Measurements from ENCODE around the gene TRPV4. TPM values are rescaled to one million over a fixed set of nuclear protein-coding genes. Genes with fewer than 3 reads are reported as not detected.

The TRPV4 gene
- total and polyA plus RNA-seq, 7 donors: 0.03 to 0.11 (median 0.07) TPM; not detected in 1

DNA sequence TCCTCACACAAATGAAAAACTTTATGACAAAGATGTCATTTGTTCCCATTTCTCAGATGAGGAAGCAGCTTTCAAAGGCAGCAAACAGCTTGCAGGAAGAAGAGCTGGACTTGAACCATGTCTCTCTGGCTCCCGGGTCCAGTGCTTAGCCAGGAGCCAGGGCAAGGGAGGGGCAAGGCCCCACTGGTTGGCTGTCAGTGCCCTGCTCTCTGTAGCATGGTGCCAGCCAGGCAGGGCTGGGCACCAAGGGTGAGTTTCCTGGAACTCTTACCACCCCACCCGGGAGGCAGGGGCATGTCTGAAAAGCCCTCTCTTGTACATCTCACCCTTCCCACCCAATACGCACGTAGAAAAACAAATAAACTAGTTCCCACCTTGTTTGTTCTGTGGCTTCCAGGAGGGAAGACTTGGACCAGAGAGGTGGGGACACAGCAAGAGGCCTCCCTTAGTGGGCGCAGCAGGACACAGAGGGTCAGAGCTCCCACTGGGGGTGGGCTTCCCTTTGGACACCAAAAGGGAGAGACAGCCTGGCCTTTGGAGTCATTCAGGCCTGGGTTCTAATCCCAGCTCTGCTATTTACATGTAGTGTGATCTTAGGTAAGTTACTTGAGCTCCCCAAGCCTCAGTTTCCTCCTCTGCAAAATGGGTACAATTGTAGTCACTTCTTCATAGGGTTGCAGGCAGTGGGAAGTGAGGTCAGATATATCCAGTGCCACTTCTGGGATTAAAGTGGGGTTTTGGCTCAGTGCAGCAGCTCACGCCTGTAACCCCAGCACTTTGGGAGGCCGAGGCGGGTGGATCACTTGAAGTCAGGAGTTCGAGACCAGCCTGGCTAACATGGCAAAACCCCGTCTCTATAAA is 17.2 kb downstream of the TRPV4 start:
- no peaks in the 10 kb centered on the region for H3K36me3 ChIP-seq (ENCODE audit: insufficient read depth in 1 of 2, low read depth in 1 of 2)
- intact Hi-C loops (cut with DNase I): no loop called here
- TF ChIP-seq, protein P1, sequence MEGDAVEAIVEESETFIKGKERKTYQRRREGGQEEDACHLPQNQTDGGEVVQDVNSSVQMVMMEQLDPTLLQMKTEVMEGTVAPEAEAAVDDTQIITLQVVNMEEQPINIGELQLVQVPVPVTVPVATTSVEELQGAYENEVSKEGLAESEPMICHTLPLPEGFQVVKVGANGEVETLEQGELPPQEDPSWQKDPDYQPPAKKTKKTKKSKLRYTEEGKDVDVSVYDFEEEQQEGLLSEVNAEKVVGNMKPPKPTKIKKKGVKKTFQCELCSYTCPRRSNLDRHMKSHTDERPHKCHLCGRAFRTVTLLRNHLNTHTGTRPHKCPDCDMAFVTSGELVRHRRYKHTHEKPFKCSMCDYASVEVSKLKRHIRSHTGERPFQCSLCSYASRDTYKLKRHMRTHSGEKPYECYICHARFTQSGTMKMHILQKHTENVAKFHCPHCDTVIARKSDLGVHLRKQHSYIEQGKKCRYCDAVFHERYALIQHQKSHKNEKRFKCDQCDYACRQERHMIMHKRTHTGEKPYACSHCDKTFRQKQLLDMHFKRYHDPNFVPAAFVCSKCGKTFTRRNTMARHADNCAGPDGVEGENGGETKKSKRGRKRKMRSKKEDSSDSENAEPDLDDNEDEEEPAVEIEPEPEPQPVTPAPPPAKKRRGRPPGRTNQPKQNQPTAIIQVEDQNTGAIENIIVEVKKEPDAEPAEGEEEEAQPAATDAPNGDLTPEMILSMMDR (IDR thresholded peaks at IDR 0.05): no peak
- peaks cover 0 to 23% (median 0%) of the 10 kb centered on the region in 3 donors for H3K27me3 ChIP-seq (ENCODE audit: insufficient read depth in 3 of 3, low read length in 2 of 3)
- DNase-seq: no peak
- ATAC-seq: no peak
- H3K4me1 ChIP-seq: no peaks in the 10 kb centered on the region
- H3K27ac ChIP-seq: no peak overlapping the region
- no peaks in the 10 kb centered on the region for H3K9me3 ChIP-seq
- H3K4me3 ChIP-seq: no peak overlapping the region
- WGBS, 3 donors: 73 to 82% (median 75%) methylated on average over 10 of the region's 10 CpGs

DNA sequence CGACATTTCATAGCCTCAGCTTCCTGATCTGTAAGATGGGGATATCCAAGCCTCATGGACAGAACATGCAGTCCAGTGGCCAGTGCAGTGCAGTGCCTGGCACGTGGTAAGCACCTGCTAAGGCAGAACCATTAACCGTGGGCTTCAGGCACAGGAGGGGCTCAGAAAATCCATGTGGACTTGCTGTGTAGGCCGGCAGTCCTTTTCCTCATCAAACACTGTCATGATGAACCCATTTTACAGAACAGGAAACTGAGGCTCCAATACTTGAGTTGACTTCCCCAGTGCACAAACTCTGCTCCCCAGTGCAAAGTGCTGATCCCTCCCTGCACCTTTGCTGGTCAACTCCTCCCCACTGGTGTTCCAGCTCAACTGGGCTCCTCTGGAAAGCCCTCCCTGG is 18.0 kb downstream of the TRPV4 start:
- no peak for DNase-seq
- peaks cover 0 to 23% (median 0%) of the 10 kb centered on the region in 3 donors for H3K27me3 ChIP-seq (ENCODE audit: insufficient read depth in 3 of 3, low read length in 2 of 3)

DNA sequence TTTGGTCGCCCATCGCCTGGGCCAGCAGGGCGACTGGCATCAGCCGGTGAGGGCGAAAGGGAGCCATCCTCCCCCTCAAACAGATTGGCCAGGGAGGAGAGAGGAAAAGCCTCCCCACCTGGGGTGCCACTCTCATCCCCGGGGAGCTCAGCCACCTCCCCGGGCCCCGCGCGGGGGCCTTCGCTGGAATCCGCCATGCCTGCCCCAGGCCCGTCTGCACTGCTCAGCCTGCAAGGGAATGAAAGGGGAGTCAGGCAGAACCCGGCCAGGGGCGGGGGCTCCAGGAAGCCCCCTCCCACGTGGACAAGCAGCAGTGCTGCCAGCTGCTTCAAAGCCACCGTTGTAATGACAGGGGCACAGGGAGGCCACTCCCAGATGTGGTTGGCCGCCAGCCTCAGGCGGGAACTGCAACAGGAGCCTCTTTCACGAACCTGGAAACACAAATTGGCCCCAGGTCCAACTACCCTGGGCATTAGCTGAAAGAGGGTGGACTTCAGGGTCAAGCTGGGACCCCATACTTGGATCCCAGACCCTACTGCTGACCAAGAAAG is 18.5 kb downstream of the TRPV4 start:
- intact Hi-C loops (cut with DNase I): no loop called here
- TF ChIP-seq, protein P1 (IDR thresholded peaks at IDR 0.05): no peak
- no peak for ATAC-seq
- H3K27me3 ChIP-seq (ENCODE audit: insufficient read depth in 3 of 3, low read length in 2 of 3): peaks cover 0 to 23% (median 0%) of the 10 kb centered on the region in 3 donors
- WGBS, 3 donors: 62 to 72% (median 64%) methylated on average over 19 to 20 of the region's 20 CpGs
- no peaks in the 10 kb centered on the region for H3K9me3 ChIP-seq
- H3K4me3 ChIP-seq: no peak overlapping the region
- no peaks in the 10 kb centered on the region for H3K4me1 ChIP-seq
- H3K36me3 ChIP-seq (ENCODE audit: insufficient read depth in 1 of 2, low read depth in 1 of 2): no peaks in the 10 kb centered on the region
- no peak overlapping the region for H3K27ac ChIP-seq
- no peak for DNase-seq

More for the DNA sequence above, 18.0 kb downstream of the TRPV4 start:
- Histone ChIP-seq H3K4me3 (no peak overlapping the region), H3K9me3 (no peaks in the 10 kb centered on the region), H3K4me1 (no peaks in the 10 kb centered on the region), H3K36me3 (ENCODE audit: insufficient read depth in 1 of 2, low read depth in 1 of 2) (no peaks in the 10 kb centered on the region), H3K27ac (no peak overlapping the region)
- ATAC-seq: no peak
- TF ChIP-seq, protein P1 (IDR thresholded peaks at IDR 0.05): no peak
- 77 to 85% (median 83%) methylated on average over 4 of the region's 4 CpGs for WGBS, 3 donors
- intact Hi-C loops (cut with DNase I): no loop called here

DNA sequence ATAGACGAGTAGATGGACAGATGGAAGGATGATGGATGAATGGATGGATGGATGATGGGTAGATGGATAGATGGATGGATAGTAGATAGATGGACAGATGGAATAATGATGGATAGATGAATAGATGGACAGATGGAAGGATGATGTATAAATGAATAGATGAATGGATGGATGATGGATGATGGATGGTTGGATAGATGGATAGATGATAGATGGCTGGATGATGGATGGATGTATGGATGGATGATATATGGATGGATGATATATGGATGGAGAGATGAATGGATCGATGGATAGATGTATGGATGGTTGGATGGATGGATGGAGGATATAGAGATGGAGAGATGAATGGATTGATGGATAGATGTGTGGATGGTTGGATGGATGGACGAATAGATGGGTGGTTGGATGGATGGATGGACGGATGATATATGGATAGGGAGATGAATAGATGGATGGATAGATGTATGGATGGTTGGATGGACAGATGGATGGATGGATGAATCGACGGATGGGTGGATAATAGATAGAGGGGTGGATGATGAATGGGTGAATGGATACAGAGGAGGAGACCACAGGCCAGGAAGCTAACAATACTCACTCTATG is 19.3 kb downstream of the TRPV4 start:
- H3K4me3 ChIP-seq: no peak overlapping the region
- no peaks in the 10 kb centered on the region for H3K36me3 ChIP-seq (ENCODE audit: insufficient read depth in 1 of 2, low read depth in 1 of 2)
- no peaks in the 10 kb centered on the region for H3K4me1 ChIP-seq
- intact Hi-C loops (cut with DNase I): no loop called here
- H3K27me3 ChIP-seq (ENCODE audit: insufficient read depth in 3 of 3, low read length in 2 of 3): peaks cover 0 to 23% (median 0%) of the 10 kb centered on the region in 3 donors
- H3K9me3 ChIP-seq: no peaks in the 10 kb centered on the region
- no peak for ATAC-seq
- TF ChIP-seq, protein P1 (IDR thresholded peaks at IDR 0.05): no peak
- no peak overlapping the region for H3K27ac ChIP-seq
- no peak for DNase-seq
- WGBS, 3 donors: 91 to 93% (median 92%) methylated on average over 6 of the region's 6 CpGs
